ENCODE measurements around the gene SLC5A4.

- TF ChIP-seq CTCF (IDR thresholded peaks at IDR 0.05; ENCODE audit: insufficient read depth, low read length, poor library complexity, severe bottlenecking) (no peak), EZH2phosphoT487 (conservative IDR thresholded peaks at IDR 0.05; ENCODE audit: low read length) (no peak)
These were observed 3.6 kb upstream of the SLC5A4 start for GRCh38 chr22:32258791-32259190.

Data from SU-DHL-6 (cell line).